SK-N-SH (cell line): Measurements from ENCODE around the gene FEM1B. TPM values are rescaled to one million over a fixed set of nuclear protein-coding genes. Genes with fewer than 3 reads are reported as not detected.

Experiments used
- CTCF ChIA-PET: fragments of 300-600, 350-600 bp; formaldehyde crosslinking; extraction: SDS; loops from one replicate; lab custom pipeline; 2021; lab: Yijun Ruan, JAX
- POLR2A ChIA-PET: fragments of 350-600 bp; sonication (Branson Sonifier 250); formaldehyde crosslinking; extraction: SDS; loops from one replicate; lab custom pipeline; 2020; ENCODE audit warnings: antibody characterized with exemption, inconsistent platforms; lab: Yijun Ruan, JAX
- DNase-seq: peaks from one replicate; pipeline ENCODE4 v3.0.0; 2012
- H2AFZ ChIP-seq: fragments of 200-600 bp; sonication (generic); 2 replicates; pipeline ENCODE4 v1.8.1; 2016; ENCODE audit warnings: antibody characterized with exemption, mild to moderate bottlenecking, low read depth
- H3F3A ChIP-seq: fragments of 200-600 bp; sonication (generic); replicated peaks from 2 replicates; pipeline ENCODE3; 2016; ENCODE audit warnings: antibody characterized with exemption, mild to moderate bottlenecking; ENCODE audit not compliant: insufficient read depth
- H3K27ac ChIP-seq, 2 experiments: fragments of 200-500 bp in 1 of 2; fragments of 200-600 bp in 1 of 2; sonication (Bioruptor generic) in 1 of 2; sonication (generic), shearing (Covaris generic) in 1 of 2; 2 replicates each; pipeline versions ENCODE4 v1.5.1 to v1.6.1; 2014 to 2016; ENCODE audit warnings: low read depth in 2 of 2, inconsistent platforms in 1 of 2, low read length in 1 of 2, mild to moderate bottlenecking in 1 of 2, mixed read lengths in 1 of 2
- H3K27me3 ChIP-seq: fragments of 200-600 bp; sonication (generic), shearing (Covaris generic); 2 replicates; pipeline ENCODE4 v1.6.1; 2016; ENCODE audit warnings: mixed run types; ENCODE audit not compliant: insufficient read depth
- H3K36me3 ChIP-seq, 2 experiments: fragments of 200-500 bp in 1 of 2; fragments of 200-600 bp in 1 of 2; sonication (Bioruptor generic) in 1 of 2; sonication (generic) in 1 of 2; replicated peaks in 1 of 2; 2 replicates each; pipeline versions ENCODE3 to v1.5.1; 2014 to 2016; ENCODE audit warnings: low read length in 1 of 2, mild to moderate bottlenecking in 1 of 2; ENCODE audit not compliant: insufficient read depth in 2 of 2, control insufficient read depth in 1 of 2
- H3K4me1 ChIP-seq, 2 experiments: fragments of 200-500 bp in 1 of 2; fragments of 200-600 bp in 1 of 2; sonication (Bioruptor generic) in 1 of 2; sonication (generic), shearing (Covaris generic) in 1 of 2; 2 replicates each; pipeline versions ENCODE4 v1.5.1 to v1.6.1; 2014 to 2016; ENCODE audit warnings: low read depth in 1 of 2, low read length in 1 of 2, mixed run types in 1 of 2; ENCODE audit not compliant: insufficient read depth in 2 of 2, control insufficient read depth in 1 of 2
- H3K4me2 ChIP-seq: fragments of 200-600 bp; sonication (generic), shearing (Covaris generic); 2 replicates; pipeline ENCODE4 v1.6.1; 2017; ENCODE audit warnings: mixed run types
- H3K4me3 ChIP-seq, 2 experiments: fragments of 200-500 bp in 1 of 2; fragments of 200-600 bp in 1 of 2; sonication (Bioruptor generic) in 1 of 2; sonication (generic), shearing (Covaris generic) in 1 of 2; 2 replicates each; pipeline versions ENCODE4 v1.5.1 to v1.8.1; 2014 to 2016; ENCODE audit warnings: low read depth in 2 of 2, inconsistent platforms in 1 of 2, low read length in 1 of 2, mild to moderate bottlenecking in 1 of 2, mixed read lengths in 1 of 2, moderate library complexity in 1 of 2
- H3K79me2 ChIP-seq: fragments of 200-600 bp; sonication (generic); 2 replicates; pipeline ENCODE4 v1.8.1; 2017; ENCODE audit warnings: mild to moderate bottlenecking; ENCODE audit not compliant: insufficient read depth
- H3K9ac ChIP-seq: fragments of 200-600 bp; sonication (generic); 2 replicates; pipeline ENCODE4 v1.6.1; 2017; ENCODE audit warnings: mixed run types
- H3K9me2 ChIP-seq: fragments of 200-600 bp; sonication (generic); 2 replicates; pipeline ENCODE4 v1.6.1; 2017; ENCODE audit warnings: mixed run types
- H3K9me3 ChIP-seq: fragments of 200-600 bp; sonication (generic); 2 replicates; pipeline ENCODE4 v1.6.1; 2017; ENCODE audit warnings: mixed run types, mild to moderate bottlenecking, moderate library complexity
- H4K20me1 ChIP-seq: fragments of 200-600 bp; sonication (generic); 2 replicates; pipeline ENCODE4 v1.6.1; 2017; ENCODE audit warnings: mild to moderate bottlenecking, mixed run types; ENCODE audit not compliant: insufficient read depth
- CHD2 ChIP-seq: fragments of 150-350 bp; IDR thresholded peaks from 2 replicates; pipeline ENCODE4 v1.6.1; 2018; ENCODE audit warnings: low read length; ENCODE audit not compliant: partially characterized antibody
- ELF1 ChIP-seq: IDR thresholded peaks from 2 replicates; pipeline ENCODE4 v1.4.0; 2012
- EP300 ChIP-seq, 2 experiments: IDR thresholded peaks; 2 replicates each; pipeline versions ENCODE4 v1.4.0 to v1.6.1; 2012; ENCODE audit warnings: borderline replicate concordance in 1 of 2, low read depth in 1 of 2, low read length in 1 of 2
- FOSL2 ChIP-seq: IDR thresholded peaks from 2 replicates; pipeline ENCODE4 v1.4.0; 2012; ENCODE audit warnings: low read depth, mild to moderate bottlenecking, moderate library complexity, borderline replicate concordance
- FOXJ3 ChIP-seq: sonication (generic); formaldehyde crosslinking; IDR thresholded peaks from 2 replicates; pipeline ENCODE4 v1.5.1; 2020; ENCODE audit warnings: mild to moderate bottlenecking, missing genetic modification reagents
- FOXM1 ChIP-seq: IDR thresholded peaks from 2 replicates; pipeline ENCODE4 v1.4.0; 2012; ENCODE audit warnings: low read depth, mild to moderate bottlenecking
- GABPA ChIP-seq: IDR thresholded peaks from 2 replicates; pipeline ENCODE4 v1.4.0; 2012; ENCODE audit warnings: low read depth, mild to moderate bottlenecking
- GATA2 ChIP-seq: sonication (generic); formaldehyde crosslinking; IDR thresholded peaks from 2 replicates; pipeline ENCODE4 v1.5.0; 2020; ENCODE audit warnings: mild to moderate bottlenecking, missing genetic modification reagents
- MEF2A ChIP-seq: IDR thresholded peaks from 2 replicates; pipeline ENCODE4 v1.4.0; 2012; ENCODE audit warnings: low read depth, borderline replicate concordance
- NRF1 ChIP-seq: IDR thresholded peaks from 2 replicates; pipeline ENCODE4 v1.6.1; 2012; ENCODE audit warnings: low read depth, mild to moderate bottlenecking, low read length
- POLR2AphosphoS5 ChIP-seq: IDR thresholded peaks from 2 replicates; pipeline ENCODE4 v1.6.1; 2012; ENCODE audit warnings: low read depth, low read length
- RAD21 ChIP-seq: IDR thresholded peaks from 2 replicates; pipeline ENCODE4 v1.6.1; 2012; ENCODE audit warnings: mild to moderate bottlenecking, low read length
- RCOR1 ChIP-seq: fragments of 150-350 bp; IDR thresholded peaks from 2 replicates; pipeline ENCODE4 v1.6.1; 2017; ENCODE audit warnings: antibody characterized with exemption, low read length
- SIN3A ChIP-seq: IDR thresholded peaks from 2 replicates; pipeline ENCODE4 v1.6.1; 2012; ENCODE audit warnings: low read depth, mild to moderate bottlenecking, low read length, moderate library complexity, borderline replicate concordance
- SMC3 ChIP-seq: IDR thresholded peaks from 2 replicates; pipeline ENCODE4 v1.6.1; 2012; ENCODE audit warnings: low read depth, low read length, improper control_type of control experiment
- TAF1 ChIP-seq: IDR thresholded peaks from 2 replicates; pipeline ENCODE4 v1.6.1; 2012; ENCODE audit warnings: low read depth, mild to moderate bottlenecking, low read length, moderate library complexity, borderline replicate concordance
- TCF12 ChIP-seq: IDR thresholded peaks from 2 replicates; pipeline ENCODE4 v1.4.0; 2012
- WGBS: methylation state at CpG from one replicate; pipeline ENCODE4 v1.1.6; 2017; ENCODE audit warnings: low lambda C conversion rate; 5-methylcytosine and 5-hydroxymethylcytosine counted together
- polyA plus RNA-seq, 3 experiments: library from polyadenylated mRNA; depleted of rRNA; stranded (reverse); fragments of >200 nt; gene quantifications; 2 replicates each; pipeline ENCODE4 v1.2.3, GENCODE V29; 2012
- TF ChIP-seq, protein P1 (sequence below): IDR thresholded peaks from 2 replicates; pipeline ENCODE4; 2012
- TF ChIP-seq, protein P2 (sequence below): IDR thresholded peaks from 2 replicates; pipeline ENCODE4 v1.6.1; 2012; ENCODE audit warnings: mild to moderate bottlenecking, low read depth, low read length, moderate library complexity
- TF ChIP-seq, protein P3 (sequence below): fragments of 150-350 bp; IDR thresholded peaks from 2 replicates; pipeline ENCODE4 v1.6.1; 2016; ENCODE audit warnings: mild to moderate bottlenecking, low read depth, low read length
- TF ChIP-seq, protein P4 (sequence below): IDR thresholded peaks from 2 replicates; pipeline ENCODE4 v1.4.0; 2012; ENCODE audit warnings: low read depth, borderline replicate concordance
- TF ChIP-seq, protein P5 (sequence below): fragments of 150-350 bp; IDR thresholded peaks from 2 replicates; pipeline ENCODE4 v1.6.1; 2017; ENCODE audit warnings: antibody characterized with exemption, low read length, low read depth, borderline replicate concordance
- TF ChIP-seq, protein P6 (sequence below): IDR thresholded peaks from 2 replicates; pipeline ENCODE4 v1.4.0; 2012; ENCODE audit warnings: low read depth, borderline replicate concordance

Gene FEM1B
- polyA plus RNA-seq, 1 of the 3 experiments (the other 2 are of a cell fraction): 14.0 TPM

DNA sequence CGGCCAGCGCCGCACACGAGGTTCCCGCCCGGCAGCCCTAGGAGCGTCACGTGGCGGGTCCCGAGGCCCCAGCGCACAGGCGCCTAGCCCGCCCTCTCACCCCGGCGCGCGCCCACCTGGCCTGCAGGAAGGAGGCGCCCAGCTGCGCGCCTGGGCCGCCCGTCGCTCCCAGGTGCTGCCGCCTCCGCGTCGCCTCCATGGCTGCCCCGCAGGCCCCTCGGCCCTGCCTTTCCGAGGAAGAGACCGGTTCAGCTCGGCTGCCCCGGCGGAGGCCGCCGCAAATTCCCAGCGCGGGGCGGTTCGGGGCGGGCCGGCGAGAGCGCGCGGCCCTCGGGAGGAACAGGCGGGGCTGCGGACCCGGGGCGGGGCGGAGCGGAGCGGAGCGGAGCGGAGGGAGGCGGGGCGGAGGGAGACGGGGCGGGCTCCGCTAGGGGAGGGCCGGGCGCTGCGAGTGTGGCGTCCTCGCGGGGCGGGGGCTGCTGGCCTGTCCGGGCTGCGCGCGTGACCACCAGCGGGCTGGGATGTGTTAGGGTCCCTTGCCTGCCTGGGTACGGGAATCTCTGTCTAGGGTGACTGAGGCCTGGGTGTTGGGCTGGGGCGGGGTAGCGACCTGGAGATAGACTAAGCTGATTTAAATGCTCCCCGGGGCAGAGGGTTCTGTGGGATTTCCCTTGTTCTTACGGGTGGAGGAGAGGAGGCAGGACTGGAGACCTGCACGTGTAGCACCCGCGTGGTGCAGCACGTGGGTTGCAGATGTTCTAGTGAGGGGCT, 48.0 kb upstream of the FEM1B start, which contains the start of gene CLN6:
TSS of gene CLN6 (minus strand) at position 343 of the 771 bp plus-strand sequence. CDS start at position 199, 144 bp downstream.
- peak within 1 kb of the TSS; percentile 89 for H3K4me2 ChIP-seq
- peaks cover 12% of the 10 kb centered on the region; the same call in 1 of the 2 replicates for H4K20me1 ChIP-seq
- H2AFZ ChIP-seq: peak within 1 kb of the TSS; percentile 90
- H3K9me2 ChIP-seq: no peaks in the 10 kb centered on the region
- H3K4me3 ChIP-seq: peak within 1 kb of the TSS; percentile 74 to 96
- H3K36me3 ChIP-seq: no peaks in the 10 kb centered on the region
- H3K9ac ChIP-seq: peak within 1 kb of the TSS; percentile 91
- peak; percentile 97 for DNase-seq
- H3K27me3 ChIP-seq: no peaks in the 10 kb centered on the region
- 2% methylated on average over 18 of the region's 82 CpGs for whole genome bisulfite sequencing
- CTCF ChIA-PET: interaction anchor here (0.6 to 4.0 kb wide), 7 partner anchors 9 to 366 kb away, joined by 3 to 21 read pairs (median 6); no protein-coding TSS in a partner anchor
- H3K27ac ChIP-seq: peak within 1 kb of the TSS; percentile 52 to 85
- H3K4me1 ChIP-seq: peaks cover 10 to 41% of the 10 kb centered on the region in 2 experiments; a peak in 2 of 4 replicates
- H3F3A ChIP-seq: peaks cover 4% of the 10 kb centered on the region
- POLR2A ChIA-PET: interaction anchor here (0.6 to 1.7 kb wide), 3 partner anchors 23 to 389 kb away, joined by 3 read pairs; no protein-coding TSS in a partner anchor
- peaks cover 46% of the 10 kb centered on the region for H3K79me2 ChIP-seq
- H3K9me3 ChIP-seq: no peaks in the 10 kb centered on the region
- TF ChIP-seq TCF12 (peak; percentile 74), EP300 (IDR thresholded peaks at IDR 0.05; ENCODE audit: borderline replicate concordance in 1 of 2, low read depth in 1 of 2, low read length in 1 of 2) (no peak), POLR2AphosphoS5 (peak; percentile 58), FOXJ3 (CRISPR knock-in tag) (no peak), TAF1 (no peak), SIN3A (peak; percentile 65; the same call in 1 of the 2 replicates), RAD21 (no peak), FOXM1 (no peak), GABPA (no peak), NRF1 (peak; percentile 29; the same call in 1 of the 2 replicates), GATA2 (CRISPR knock-in tag) (no peak), FOSL2 (no peak), CHD2 (peak; percentile 25), ELF1 (no peak), RCOR1 (no peak), SMC3 (no peak), MEF2A (peak; percentile 27; the same call in 1 of the 2 replicates)
- TF ChIP-seq, protein P1, sequence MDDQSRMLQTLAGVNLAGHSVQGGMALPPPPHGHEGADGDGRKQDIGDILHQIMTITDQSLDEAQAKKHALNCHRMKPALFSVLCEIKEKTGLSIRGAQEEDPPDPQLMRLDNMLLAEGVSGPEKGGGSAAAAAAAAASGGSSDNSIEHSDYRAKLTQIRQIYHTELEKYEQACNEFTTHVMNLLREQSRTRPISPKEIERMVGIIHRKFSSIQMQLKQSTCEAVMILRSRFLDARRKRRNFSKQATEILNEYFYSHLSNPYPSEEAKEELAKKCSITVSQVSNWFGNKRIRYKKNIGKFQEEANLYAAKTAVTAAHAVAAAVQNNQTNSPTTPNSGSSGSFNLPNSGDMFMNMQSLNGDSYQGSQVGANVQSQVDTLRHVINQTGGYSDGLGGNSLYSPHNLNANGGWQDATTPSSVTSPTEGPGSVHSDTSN: no peak
- TF ChIP-seq, protein P2, sequence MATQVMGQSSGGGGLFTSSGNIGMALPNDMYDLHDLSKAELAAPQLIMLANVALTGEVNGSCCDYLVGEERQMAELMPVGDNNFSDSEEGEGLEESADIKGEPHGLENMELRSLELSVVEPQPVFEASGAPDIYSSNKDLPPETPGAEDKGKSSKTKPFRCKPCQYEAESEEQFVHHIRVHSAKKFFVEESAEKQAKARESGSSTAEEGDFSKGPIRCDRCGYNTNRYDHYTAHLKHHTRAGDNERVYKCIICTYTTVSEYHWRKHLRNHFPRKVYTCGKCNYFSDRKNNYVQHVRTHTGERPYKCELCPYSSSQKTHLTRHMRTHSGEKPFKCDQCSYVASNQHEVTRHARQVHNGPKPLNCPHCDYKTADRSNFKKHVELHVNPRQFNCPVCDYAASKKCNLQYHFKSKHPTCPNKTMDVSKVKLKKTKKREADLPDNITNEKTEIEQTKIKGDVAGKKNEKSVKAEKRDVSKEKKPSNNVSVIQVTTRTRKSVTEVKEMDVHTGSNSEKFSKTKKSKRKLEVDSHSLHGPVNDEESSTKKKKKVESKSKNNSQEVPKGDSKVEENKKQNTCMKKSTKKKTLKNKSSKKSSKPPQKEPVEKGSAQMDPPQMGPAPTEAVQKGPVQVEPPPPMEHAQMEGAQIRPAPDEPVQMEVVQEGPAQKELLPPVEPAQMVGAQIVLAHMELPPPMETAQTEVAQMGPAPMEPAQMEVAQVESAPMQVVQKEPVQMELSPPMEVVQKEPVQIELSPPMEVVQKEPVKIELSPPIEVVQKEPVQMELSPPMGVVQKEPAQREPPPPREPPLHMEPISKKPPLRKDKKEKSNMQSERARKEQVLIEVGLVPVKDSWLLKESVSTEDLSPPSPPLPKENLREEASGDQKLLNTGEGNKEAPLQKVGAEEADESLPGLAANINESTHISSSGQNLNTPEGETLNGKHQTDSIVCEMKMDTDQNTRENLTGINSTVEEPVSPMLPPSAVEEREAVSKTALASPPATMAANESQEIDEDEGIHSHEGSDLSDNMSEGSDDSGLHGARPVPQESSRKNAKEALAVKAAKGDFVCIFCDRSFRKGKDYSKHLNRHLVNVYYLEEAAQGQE: no peak
- TF ChIP-seq, protein P3, sequence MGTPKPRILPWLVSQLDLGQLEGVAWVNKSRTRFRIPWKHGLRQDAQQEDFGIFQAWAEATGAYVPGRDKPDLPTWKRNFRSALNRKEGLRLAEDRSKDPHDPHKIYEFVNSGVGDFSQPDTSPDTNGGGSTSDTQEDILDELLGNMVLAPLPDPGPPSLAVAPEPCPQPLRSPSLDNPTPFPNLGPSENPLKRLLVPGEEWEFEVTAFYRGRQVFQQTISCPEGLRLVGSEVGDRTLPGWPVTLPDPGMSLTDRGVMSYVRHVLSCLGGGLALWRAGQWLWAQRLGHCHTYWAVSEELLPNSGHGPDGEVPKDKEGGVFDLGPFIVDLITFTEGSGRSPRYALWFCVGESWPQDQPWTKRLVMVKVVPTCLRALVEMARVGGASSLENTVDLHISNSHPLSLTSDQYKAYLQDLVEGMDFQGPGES: no peak
- TF ChIP-seq, protein P4, sequence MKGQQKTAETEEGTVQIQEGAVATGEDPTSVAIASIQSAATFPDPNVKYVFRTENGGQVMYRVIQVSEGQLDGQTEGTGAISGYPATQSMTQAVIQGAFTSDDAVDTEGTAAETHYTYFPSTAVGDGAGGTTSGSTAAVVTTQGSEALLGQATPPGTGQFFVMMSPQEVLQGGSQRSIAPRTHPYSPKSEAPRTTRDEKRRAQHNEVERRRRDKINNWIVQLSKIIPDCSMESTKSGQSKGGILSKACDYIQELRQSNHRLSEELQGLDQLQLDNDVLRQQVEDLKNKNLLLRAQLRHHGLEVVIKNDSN: peak; percentile 90
- TF ChIP-seq, protein P5, sequence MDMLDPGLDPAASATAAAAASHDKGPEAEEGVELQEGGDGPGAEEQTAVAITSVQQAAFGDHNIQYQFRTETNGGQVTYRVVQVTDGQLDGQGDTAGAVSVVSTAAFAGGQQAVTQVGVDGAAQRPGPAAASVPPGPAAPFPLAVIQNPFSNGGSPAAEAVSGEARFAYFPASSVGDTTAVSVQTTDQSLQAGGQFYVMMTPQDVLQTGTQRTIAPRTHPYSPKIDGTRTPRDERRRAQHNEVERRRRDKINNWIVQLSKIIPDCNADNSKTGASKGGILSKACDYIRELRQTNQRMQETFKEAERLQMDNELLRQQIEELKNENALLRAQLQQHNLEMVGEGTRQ: peak; percentile 59; the same call in 1 of the 2 replicates
- TF ChIP-seq, protein P6, sequence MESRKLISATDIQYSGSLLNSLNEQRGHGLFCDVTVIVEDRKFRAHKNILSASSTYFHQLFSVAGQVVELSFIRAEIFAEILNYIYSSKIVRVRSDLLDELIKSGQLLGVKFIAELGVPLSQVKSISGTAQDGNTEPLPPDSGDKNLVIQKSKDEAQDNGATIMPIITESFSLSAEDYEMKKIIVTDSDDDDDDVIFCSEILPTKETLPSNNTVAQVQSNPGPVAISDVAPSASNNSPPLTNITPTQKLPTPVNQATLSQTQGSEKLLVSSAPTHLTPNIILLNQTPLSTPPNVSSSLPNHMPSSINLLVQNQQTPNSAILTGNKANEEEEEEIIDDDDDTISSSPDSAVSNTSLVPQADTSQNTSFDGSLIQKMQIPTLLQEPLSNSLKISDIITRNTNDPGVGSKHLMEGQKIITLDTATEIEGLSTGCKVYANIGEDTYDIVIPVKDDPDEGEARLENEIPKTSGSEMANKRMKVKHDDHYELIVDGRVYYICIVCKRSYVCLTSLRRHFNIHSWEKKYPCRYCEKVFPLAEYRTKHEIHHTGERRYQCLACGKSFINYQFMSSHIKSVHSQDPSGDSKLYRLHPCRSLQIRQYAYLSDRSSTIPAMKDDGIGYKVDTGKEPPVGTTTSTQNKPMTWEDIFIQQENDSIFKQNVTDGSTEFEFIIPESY: no peak
